NCI-H187 treated with DMSO at 0.1 percent for 48 hours (cell line): ENCODE results near the gene TSPAN8.
"Not testable (repeated sequence)": the region's sequence is repeated elsewhere in the genome, so short reads cannot be mapped to it uniquely, and the experiment has no call there.

ENCODE experiments used
- DNase-seq: peaks from one replicate; lab custom pipeline; 2025; lab: John Stamatoyannopoulos, UW

Gene TSPAN8

DNA sequence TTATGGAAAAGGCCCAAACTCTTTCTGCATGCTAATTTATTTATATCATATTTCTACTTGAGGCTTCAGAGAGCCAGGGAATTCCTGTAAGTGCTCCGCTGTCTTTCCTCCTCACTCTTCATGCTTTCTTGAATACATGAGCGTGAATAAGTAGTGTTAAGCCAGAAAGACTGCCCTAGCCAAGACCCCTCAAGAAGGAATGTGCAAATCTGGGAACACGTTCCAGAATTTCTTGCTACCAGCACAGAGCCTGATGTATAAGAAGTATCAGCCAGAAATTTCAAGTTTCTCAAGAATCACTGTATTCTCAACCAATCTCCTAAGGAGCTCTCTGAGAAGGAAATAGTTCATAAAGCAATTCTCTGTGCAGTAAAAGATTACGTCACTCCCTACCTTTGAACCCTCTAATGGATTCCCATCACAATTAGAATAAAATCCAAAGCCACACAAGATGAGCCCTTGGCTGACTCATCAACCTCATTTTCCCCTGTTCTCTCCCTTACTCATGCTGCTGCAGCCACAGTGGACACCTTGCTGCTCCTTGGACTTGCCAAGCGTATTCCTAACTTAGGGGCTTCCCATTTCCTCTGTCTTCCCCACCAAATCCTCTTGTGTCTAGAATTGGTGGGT lies 6.9 kb upstream of the TSPAN8 start:
- no peak for DNase-seq

DNA sequence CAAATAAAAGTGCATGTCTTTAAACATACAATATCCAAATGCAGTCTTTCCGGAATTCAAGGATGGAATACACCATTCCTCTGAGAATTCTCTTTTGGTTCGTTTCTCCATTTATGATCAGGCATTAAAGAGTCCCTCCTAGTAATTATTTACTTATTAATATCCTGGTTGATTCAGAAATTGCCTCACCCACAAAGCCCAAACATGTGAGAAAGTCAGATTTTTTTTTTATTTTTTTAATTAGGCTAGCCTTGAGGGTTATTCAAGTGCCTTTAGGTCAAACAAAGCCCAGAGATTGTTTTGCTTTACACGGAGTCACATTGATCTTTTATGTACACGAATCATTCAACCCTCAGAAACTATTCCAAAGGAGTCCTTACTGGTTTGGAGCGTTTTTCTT lies 6.4 kb upstream of the TSPAN8 start:
- no peak for DNase-seq

DNA sequence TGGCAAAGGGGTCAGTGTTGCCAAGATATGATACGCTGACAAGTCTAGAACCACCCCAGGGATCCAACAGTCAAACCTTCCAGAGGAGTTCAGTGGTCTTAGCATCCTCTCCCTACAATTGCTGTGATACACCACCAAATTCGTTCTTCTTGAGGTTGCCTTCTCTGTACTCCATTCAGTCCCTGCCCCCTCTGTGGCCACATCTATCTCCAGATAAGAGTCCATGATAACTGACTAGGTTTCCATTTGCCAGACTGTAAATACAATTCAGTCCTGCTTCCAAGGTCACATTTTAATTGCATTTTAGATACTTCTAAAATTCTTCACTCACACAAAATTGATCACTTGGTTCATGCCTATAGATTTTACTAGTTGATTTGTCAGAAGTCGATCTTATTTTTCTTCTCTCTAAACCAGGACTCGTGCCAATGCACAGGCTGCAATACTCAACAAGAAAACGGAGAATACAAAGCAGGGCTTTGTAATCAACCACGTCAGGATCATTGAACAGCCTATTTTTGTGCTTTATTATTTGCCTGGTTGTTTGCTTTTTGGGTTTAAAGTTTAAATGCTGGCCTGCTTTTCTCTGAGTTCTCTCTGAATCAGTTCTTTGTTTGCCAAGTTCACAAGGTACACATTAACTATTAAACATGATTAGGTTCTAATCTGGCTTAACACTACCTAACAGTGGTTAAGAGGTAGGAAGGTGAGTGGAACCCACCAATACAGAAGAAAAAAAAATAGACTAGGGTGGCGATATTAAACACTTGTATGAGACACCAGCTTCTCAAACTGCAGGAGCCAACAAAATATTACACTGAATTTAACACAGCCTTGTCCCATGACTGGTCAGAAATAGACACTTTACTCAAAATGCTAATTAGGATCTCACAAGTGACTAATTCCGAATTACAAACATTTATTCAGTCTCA lies 5.3 kb upstream of the TSPAN8 start:
- no peak for DNase-seq

- DNase-seq: no peak
Measured at GRCh38 chr12:71161591-71161990, 3.8 kb upstream of the TSPAN8 start.

DNA sequence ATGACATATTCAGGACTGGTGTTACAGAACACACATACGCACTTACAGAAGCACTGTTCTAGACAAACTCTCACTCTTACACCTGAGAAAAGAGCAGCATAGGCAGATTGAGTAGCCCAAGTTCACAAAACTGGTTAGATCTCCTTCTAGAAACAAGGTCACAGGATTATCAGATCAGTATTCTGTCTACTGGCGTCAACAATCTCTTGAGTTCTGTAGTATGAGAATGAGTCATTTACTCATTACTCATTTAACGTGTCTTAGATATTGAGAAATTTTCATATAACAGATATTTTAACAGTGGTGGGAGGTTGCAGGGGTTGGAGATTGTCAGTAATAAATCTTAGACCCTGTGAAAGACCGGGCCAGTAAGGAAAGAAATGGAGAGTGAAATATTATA lies 2.8 kb upstream of the TSPAN8 start:
- DNase-seq: no peak

DNA sequence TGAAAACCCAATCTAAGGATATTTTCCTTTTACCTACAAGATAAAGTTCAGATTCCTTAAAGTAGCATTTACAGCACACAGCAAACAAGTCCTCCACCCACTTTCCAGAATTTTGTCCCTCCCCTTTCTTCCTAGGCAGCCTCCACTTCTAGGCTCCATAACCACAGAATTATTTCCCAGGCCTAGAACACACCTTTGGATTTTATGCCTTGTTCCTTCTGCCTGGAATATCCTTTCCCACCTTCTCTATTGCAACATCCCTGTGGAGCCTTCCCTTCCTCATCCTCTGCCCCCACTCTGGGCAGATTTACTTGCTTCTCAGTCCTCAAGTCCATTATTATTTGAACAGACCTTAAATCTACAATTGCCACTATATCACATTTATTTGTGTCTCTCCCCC lies 2.1 kb upstream of the TSPAN8 start:
- DNase-seq: no peak

- DNase-seq: no peak
Measured at GRCh38 chr12:71159264-71159663, 1.5 kb upstream of the TSPAN8 start.

DNA sequence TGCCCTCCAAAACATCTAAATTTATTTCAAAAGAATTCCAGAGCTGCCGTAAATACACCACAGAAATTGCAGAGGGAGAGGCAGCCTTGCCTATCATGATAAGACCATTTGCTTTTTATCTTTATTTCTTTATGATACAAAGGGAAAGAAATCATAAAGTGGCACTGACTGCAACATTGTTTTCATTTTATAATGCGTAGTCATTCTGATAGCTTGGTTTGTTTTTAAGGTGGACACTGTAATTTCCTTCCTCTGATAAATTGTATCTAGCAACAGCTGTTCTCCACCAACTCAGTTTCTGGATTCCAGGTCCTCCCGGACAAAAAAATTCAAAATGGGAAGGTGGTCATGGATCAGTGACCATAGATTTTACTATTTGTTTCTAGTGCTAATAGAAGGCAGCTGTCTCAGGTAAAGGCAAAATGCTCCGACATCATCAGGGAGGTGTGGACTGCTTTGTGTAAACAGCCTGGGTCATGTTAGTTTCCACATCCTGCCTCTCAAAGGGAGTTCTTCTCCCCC lies 623 bp upstream of the TSPAN8 start:
- no peak for DNase-seq

DNA sequence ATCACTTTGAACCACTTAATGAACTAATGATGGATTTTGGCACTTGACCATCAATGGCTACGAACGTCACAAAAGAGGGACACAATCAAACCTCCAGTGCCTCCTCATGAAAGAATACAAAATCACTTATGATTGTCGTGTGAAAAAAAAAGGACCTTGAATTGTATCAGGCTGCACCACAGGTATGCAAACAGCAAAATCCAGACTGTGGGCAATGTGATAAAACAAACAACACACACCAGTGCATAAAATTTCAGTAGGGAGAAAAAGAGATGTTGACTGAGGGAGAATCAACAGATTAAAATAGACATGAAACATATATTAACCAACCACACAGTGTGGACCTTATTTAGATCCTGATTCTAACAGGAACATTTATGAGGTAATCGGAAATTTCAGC lies 2.6 kb downstream of the TSPAN8 start:
- no peak for DNase-seq

- DNase-seq: no peak
Measured at GRCh38 chr12:71152851-71153250, 4.9 kb downstream of the TSPAN8 start.

DNA sequence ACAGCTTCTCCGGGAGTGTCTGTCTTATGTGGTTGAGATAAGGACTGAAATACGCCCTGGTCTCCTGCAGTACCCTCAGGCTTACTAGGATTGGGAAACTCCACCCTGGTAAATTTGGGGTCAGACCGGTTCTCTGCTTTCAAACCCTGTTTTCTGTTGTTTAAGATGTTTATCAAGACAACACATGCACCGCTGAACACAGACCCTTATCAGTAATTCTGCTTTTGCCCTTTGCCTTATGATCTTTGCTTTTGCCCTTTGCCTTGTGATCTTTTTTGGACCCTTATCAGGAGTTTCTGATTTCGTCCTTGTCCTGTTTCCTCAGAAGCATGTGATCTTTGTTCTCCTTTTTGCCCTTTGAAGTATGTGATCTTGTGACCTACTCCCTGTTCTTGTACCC lies 7.8 kb downstream of the TSPAN8 start:
- not testable (repeated sequence) for DNase-seq

DNA sequence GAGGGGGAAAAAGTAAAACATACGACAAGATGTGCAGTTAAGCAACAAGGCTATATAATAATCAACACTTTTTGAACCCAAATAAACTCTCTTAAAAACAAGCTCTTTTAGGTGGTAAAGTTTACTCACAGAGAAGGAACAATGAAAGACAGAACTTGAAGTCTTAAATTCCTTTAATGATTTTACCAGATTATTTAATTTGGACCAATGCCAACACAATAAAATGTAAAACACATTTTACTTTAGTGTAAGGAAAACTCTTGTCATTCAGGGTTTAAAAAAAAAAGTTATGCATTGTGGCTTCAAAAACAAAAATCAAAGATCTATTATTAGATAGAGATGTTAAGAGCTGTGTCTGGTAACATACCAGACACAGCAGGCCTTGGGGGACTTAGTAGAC lies 13.1 kb downstream of the TSPAN8 start:
- DNase-seq: no peak

DNA sequence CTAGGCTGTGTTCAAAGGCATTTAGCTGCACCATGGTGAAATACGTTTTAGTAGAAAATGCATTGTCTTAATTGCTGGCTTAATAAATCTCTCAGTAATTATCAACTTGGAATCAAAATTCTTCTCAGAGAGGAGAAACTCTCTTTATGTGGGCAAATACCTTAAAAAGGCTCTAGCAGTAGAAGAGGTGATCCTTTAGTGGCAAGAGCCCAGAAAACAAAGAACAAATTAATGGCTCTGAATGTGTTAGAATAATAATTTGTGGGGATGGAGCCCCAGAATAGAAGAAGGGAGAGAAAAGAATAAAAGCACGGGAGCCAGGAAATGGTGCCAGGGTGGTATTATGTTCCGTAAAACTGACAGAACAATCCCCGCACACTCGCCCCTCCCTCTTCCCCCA lies 14.8 kb downstream of the TSPAN8 start:
- DNase-seq: no peak

DNA sequence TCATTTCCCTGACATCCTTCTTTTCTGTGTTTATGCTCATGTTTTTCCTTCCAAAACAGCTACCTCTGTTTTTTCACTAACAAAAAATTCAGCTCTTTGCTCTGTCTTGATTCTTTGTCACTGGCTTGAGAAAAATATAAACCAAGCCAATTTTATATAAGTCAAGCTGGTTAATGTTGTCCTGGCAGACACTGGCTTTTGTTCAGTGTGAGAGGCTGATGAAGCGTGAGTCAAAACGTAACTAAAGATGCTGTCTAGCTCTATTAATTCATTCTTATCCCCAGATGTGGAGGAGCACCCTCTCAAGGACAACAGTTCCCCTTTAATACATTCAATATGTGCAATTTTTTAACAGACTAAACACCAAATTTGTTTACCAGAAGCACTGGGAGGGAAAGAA lies 15.8 kb downstream of the TSPAN8 start:
- DNase-seq: no peak

GRCh38 chr12:71141378-71141926 lies 16.3 kb downstream of the TSPAN8 start:
- no peak for DNase-seq

DNA sequence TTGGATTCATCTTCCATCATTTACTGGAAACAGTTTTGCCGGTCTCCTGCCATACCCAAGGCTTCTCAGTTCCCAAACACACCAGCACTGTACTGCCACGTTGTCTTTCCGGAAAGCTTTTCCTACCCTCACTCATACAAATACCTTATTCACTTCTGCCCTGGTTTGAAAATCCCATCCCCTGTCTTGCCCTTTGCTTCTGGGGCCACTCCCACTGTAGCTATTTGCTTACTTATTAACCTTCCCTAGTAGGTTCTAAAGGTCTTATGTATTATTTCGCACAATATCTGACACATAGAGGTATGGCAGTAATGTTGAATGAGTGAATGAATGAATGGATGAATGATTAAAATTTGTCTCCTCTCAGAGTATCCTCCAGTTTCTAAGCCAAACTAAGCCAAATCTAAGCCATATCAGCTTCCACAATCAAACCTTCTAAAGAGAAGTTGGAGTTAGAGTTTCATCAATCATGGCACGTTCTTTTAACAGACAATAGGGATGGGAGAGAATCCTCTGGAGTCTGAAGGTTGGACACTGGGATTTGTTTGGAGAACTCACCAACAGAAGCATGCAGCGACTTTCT lies 18.6 kb downstream of the TSPAN8 start:
- no peak for DNase-seq

DNA sequence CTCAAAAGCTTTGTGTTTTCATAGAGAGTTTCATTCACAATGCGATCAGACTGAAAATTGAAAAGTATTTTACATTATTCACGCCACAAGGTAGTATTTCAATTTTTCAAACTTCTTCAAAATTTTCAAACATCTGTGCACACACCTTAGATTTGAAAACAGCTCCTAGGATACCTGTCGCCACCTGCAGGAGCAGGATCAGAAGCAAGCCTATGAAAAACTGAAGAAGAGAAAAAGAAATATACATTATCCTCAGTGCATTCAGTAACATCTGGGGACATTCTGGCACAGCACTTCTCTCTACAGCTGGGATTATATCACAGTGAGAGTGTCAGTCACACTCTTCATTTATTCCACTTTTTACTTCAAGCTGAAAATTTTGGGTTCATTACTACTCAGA lies 19.8 kb downstream of the TSPAN8 start:
- no peak for DNase-seq

- DNase-seq: no peak
Measured at GRCh38 chr12:71135812-71136176, 22.0 kb downstream of the TSPAN8 start.

DNA sequence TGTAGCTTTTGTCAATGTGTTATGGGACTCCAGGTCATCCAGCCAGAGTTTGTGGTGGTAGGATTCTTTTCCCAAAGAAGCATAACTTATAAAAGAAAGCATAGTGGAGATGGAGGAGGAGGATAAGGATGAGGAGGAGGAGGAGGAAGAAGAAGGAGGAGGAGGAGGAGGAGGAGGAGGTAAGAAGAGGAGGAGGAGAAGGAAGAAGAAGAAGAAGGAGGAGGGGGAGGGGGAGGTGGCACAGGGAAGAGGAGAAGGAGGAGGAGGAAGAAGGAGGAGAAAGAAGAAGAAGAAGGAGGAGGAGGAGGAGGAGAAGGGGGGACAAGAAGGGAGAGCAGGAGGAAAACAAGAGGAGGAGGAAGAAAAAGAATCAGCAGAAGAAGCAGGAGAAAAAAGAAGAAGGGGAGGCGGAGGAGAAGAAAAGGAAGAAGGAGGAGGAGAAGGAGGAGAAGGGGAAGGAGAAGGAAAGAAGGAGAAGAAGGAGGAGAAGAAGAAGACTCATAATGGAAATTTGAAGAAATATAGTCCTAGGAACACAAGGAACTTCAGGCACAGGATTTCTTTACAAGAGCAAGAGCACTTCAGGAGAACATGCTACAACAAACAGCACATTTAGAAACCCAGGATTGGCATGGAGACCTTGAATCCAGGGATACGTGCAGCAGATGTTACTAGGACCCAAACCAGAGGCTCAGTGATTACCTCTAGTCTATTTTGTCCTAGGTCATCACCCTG lies 22.6 kb downstream of the TSPAN8 start:
- no peak for DNase-seq

- no peak for DNase-seq
Measured at GRCh38 chr12:71134405-71134804, 23.4 kb downstream of the TSPAN8 start.

DNA sequence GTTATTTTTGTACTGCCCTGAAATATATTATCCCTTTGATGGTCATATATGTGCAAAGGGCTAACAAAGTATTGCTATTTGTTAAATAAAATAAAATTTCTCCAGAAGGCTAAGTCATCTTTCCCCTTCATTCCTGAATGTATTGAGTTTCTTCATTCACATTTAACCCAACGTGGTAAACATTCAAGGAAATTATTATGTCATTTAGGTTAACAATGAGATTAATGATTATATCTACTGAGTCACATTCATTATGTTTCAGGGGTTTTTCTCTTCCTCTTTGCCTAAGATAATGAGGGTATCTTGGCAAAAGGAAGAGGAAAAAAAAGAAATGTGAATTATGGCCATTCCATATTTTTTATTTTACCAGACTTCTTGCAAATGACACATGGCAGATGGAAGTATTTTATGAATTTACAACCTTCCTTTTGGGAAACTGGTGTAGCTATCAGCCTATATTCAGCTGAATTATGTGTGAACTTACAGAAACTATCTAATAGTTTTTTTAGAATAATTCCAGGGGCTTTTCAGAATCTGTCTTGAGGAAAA lies 27.2 kb downstream of the TSPAN8 start:
- no peak for DNase-seq

- DNase-seq: no peak
Measured at GRCh38 chr12:71129364-71129763, 28.4 kb downstream of the TSPAN8 start.
